Right atrium auricular region (tissue), 2 donors: ENCODE measurements around the gene CD226. TPM values are rescaled to one million over a fixed set of nuclear protein-coding genes. Genes with fewer than 3 reads are reported as not detected.
"Not testable (repeated sequence)": the region's sequence is repeated elsewhere in the genome, so short reads cannot be mapped to it uniquely, and the experiment has no call there.

ENCODE experiments used
- DNase-seq: peaks from one replicate; pipeline ENCODE4 v3.0.0-alpha.2; 2019; ENCODE audit warnings: low spot score
- H3K27ac ChIP-seq, 2 donors: fragments of 200-600 bp; sonication (generic); 1 replicate in 1 of 2; 2 replicates in 1 of 2; pipeline ENCODE4 v1.5.1; 2016 to 2019
- H3K27me3 ChIP-seq, 2 donors: fragments of 200-600 bp; sonication (generic); one replicate each; pipeline versions ENCODE4 v1.5.1 to v1.6.0; 2017 to 2019
- H3K36me3 ChIP-seq: fragments of 200-600 bp; sonication (generic); one replicate; pipeline ENCODE4 v1.5.1; 2016
- H3K4me1 ChIP-seq, 2 donors: fragments of 200-600 bp; sonication (generic); one replicate each; pipeline versions ENCODE4 v1.5.1 to v1.6.0; 2017 to 2019
- H3K4me3 ChIP-seq, 2 donors: fragments of 200-600 bp; sonication (generic); 1 replicate in 1 of 2; 2 replicates in 1 of 2; pipeline ENCODE4 v1.5.1; 2017 to 2019; ENCODE audit warnings: mild to moderate bottlenecking in 1 of 2, moderate library complexity in 1 of 2
- H3K9me3 ChIP-seq, 2 donors: fragments of 200-600 bp; sonication (generic); one replicate each; pipeline ENCODE4 v1.5.1; 2019
- total RNA-seq, 2 donors: library from RNA; depleted of rRNA; stranded (reverse); fragments of >200 nt; gene quantifications; one replicate each; pipeline ENCODE4 v1.1.0, GENCODE V29; 2016
- TF ChIP-seq, protein P1 (sequence below), 2 donors: fragments of 200-600 bp; sonication (generic); IDR thresholded peaks; one replicate each; pipeline ENCODE4 v1.5.1; 2019; ENCODE audit warnings: antibody characterized with exemption in 2 of 2

Gene CD226
- total RNA-seq, 2 donors from 2014 or later, result 0.22 to 1.3 TPM

DNA sequence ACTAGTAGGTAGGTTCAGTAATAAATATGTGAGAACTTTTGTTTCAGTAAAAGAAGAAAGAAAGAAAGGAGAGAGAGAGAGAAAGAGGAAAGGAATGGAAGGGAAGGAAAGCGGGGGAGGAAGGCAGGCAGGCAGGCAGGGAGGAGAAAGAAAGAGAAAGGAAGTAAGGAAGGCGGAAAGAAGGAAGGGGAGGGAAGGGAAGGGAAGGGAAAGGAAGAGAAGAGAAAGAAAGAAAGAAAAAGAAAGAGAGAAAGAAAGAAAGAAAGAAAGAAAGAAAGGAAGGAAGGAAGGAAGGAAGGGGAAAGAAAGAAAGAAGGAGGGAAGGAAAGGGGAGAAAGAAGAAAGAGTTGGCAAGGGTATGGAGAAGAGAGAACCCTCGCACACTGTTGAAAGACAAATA, 67.6 kb downstream of the CD226 start:
- DNase-seq, result no peak
- TF ChIP-seq, protein P1, sequence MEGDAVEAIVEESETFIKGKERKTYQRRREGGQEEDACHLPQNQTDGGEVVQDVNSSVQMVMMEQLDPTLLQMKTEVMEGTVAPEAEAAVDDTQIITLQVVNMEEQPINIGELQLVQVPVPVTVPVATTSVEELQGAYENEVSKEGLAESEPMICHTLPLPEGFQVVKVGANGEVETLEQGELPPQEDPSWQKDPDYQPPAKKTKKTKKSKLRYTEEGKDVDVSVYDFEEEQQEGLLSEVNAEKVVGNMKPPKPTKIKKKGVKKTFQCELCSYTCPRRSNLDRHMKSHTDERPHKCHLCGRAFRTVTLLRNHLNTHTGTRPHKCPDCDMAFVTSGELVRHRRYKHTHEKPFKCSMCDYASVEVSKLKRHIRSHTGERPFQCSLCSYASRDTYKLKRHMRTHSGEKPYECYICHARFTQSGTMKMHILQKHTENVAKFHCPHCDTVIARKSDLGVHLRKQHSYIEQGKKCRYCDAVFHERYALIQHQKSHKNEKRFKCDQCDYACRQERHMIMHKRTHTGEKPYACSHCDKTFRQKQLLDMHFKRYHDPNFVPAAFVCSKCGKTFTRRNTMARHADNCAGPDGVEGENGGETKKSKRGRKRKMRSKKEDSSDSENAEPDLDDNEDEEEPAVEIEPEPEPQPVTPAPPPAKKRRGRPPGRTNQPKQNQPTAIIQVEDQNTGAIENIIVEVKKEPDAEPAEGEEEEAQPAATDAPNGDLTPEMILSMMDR (IDR thresholded peaks at IDR 0.05), result no peak
- H3K27ac ChIP-seq, result no peak overlapping the region
- H3K9me3 ChIP-seq, result no peaks in the 10 kb centered on the region
- H3K4me1 ChIP-seq, result no peaks in the 10 kb centered on the region
- H3K36me3 ChIP-seq, result no peaks in the 10 kb centered on the region
- H3K4me3 ChIP-seq, result no peak overlapping the region
- H3K27me3 ChIP-seq, result no peaks in the 10 kb centered on the region

DNA sequence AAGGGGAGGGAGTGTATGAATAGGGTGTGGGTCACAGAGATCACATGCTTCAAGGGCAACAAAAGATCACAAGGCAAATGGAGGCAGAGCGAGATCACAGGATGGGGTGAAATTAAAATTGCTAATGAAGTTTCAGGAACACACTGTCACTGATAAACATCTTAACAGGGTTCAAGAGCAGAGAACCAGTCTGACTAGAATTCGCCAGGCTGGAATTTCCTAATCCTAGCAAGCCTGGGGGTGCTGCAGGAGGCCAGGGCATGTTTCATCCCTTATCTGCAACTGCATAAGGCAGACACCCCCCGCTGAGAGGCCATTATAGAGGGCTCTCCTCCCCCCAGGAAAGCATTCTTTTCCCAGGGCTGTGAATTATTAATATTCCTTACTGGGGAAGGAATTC, 68.6 kb downstream of the CD226 start:
- not testable (repeated sequence) for H3K4me1 ChIP-seq, H3K9me3 ChIP-seq, H3K27ac ChIP-seq, H3K36me3 ChIP-seq, DNase-seq, H3K4me3 ChIP-seq, H3K27me3 ChIP-seq

DNA sequence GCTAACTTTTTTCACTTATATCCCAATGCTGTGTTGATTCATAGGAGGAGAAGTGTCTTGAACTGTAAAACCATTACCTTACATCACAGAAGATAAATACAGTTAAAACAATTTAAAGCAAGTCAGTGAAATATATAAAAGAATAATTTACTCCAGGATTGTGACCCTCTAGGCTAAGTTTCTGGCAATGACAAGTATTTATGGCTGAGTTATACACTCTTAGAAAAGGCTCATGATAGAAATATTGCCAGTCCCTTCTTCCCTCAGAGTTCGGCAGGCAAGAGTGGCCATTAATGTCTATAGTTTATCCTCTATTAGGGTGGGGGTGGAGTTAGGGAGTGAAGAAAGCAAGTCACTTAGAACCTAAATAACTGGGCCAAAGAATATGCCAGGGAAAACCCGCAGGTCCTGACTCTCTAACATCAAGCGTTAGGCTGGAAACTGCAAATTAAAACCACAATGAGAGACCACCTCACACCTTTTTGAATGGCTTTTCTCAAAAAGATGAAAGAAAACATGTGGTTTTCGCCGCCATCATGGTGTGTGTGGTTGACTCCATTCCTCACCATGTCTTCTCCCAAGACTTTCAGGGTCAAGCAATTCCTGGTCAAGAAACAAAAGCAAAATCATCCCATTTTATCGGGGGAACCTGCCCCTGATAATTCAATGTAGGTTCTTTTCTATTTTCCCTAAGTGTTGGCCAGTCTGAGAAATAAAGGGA, 69.3 kb downstream of the CD226 start:
- Histone ChIP-seq H3K4me3 (no peak overlapping the region), H3K36me3 (no peaks in the 10 kb centered on the region), H3K27ac (no peak overlapping the region), H3K9me3 (no peaks in the 10 kb centered on the region), H3K4me1 (no peaks in the 10 kb centered on the region), H3K27me3 (no peaks in the 10 kb centered on the region)
- no peak for DNase-seq
- TF ChIP-seq, protein P1 (IDR thresholded peaks at IDR 0.05), result no peak

DNA sequence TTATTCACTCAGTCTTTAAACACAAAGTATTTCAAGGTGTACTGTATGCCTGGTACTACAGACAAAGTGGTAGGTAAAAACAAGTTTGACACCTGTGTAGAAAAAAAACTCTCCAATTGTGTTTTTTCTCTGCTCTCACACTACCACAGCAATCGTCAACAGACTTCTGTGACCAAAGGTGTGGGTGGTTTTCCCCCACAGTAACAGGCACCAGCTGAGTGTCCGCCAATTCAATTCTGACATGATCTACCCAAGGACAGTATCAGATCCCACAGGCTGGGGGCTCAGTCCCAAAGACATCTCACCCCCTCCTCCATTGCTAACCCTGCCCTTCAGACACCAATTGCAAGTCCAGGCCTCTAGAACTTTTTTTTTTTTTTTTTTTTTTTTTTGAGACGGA, 71.2 kb downstream of the CD226 start:
- no peaks in the 10 kb centered on the region for H3K4me1 ChIP-seq
- no peaks in the 10 kb centered on the region for H3K9me3 ChIP-seq
- H3K36me3 ChIP-seq, result no peaks in the 10 kb centered on the region
- TF ChIP-seq, protein P1 (IDR thresholded peaks at IDR 0.05), result no peak
- no peak overlapping the region for H3K27ac ChIP-seq
- H3K27me3 ChIP-seq, result no peaks in the 10 kb centered on the region
- H3K4me3 ChIP-seq, result no peak overlapping the region
- no peak for DNase-seq

DNA sequence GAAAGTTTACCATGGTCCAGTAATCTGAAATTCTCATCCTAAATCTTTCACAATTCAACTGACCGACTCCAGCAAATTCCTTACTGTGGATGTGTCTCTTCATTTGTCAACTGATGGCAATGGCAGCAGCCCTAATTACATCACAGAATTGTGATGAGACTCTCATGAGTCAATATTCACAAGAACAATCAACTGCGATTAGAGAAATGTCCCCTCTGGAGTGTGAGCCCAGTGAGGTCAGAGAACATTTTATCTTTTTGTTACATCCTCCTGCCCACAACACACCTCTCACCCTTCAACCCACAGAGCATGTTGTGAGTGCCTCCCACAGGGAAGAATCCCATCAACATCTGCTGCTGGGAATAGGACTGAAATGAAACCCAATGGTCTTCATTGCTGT, 73.6 kb downstream of the CD226 start:
- Histone ChIP-seq H3K27me3 (no peaks in the 10 kb centered on the region), H3K4me1 (no peaks in the 10 kb centered on the region), H3K9me3 (no peaks in the 10 kb centered on the region), H3K27ac (no peak overlapping the region), H3K36me3 (no peaks in the 10 kb centered on the region), H3K4me3 (no peak overlapping the region)
- no peak for DNase-seq
- TF ChIP-seq, protein P1 (IDR thresholded peaks at IDR 0.05), result no peak

DNA sequence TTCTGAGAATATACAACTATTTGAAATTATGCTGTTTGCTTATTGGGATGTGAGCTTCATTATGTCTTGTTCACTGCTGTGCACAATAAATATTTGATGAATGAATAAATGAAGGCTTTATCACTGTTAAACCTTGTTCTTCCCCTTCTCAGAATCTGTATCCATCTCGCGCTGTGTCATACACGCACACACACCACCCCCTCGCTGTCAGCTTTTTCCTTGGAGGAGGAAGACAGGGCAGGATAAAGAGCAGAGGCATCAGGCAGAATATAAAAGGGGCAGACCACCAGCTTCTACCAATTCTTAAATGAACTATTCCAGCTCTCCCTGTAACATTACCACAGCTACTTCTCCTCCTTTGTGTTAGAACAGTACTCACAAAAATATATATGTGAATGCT, 75.0 kb downstream of the CD226 start:
- Histone ChIP-seq H3K4me3 (no peak overlapping the region), H3K36me3 (no peaks in the 10 kb centered on the region), H3K4me1 (no peaks in the 10 kb centered on the region), H3K27me3 (no peaks in the 10 kb centered on the region), H3K27ac (no peak overlapping the region), H3K9me3 (no peaks in the 10 kb centered on the region)
- no peak for DNase-seq
- TF ChIP-seq, protein P1 (IDR thresholded peaks at IDR 0.05), result no peak
